ENCODE measurements around the gene SPHK1. TPM values are rescaled to one million over a fixed set of nuclear protein-coding genes. Genes with fewer than 3 reads are reported as not detected.
A peak's percentile ranks its signal among the peaks of the same experiment; 100 is the strongest.

SPHK1 gene
- total RNA-seq, 1 donor from 2014 or later = 15.4 TPM

- Mint-ChIP-seq H3K4me1 (ENCODE audit: unreplicated experiment) (no peaks in the 10 kb centered on the region), H3K9me3 (ENCODE audit: unreplicated experiment) (no peaks in the 10 kb centered on the region), H3K36me3 (ENCODE audit: low read depth, unreplicated experiment) (no peaks in the 10 kb centered on the region), H3K27me3 (ENCODE audit: unreplicated experiment) (peaks cover 4% of the 10 kb centered on the region), H3K27ac (ENCODE audit: unreplicated experiment) (no peak overlapping the region), H3K4me3 (ENCODE audit: unreplicated experiment) (no peak overlapping the region)
- no peak for DNase-seq (ENCODE audit: low spot score)
- TF ChIP-seq, protein P1, sequence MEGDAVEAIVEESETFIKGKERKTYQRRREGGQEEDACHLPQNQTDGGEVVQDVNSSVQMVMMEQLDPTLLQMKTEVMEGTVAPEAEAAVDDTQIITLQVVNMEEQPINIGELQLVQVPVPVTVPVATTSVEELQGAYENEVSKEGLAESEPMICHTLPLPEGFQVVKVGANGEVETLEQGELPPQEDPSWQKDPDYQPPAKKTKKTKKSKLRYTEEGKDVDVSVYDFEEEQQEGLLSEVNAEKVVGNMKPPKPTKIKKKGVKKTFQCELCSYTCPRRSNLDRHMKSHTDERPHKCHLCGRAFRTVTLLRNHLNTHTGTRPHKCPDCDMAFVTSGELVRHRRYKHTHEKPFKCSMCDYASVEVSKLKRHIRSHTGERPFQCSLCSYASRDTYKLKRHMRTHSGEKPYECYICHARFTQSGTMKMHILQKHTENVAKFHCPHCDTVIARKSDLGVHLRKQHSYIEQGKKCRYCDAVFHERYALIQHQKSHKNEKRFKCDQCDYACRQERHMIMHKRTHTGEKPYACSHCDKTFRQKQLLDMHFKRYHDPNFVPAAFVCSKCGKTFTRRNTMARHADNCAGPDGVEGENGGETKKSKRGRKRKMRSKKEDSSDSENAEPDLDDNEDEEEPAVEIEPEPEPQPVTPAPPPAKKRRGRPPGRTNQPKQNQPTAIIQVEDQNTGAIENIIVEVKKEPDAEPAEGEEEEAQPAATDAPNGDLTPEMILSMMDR (IDR thresholded peaks at IDR 0.05; ENCODE audit: unreplicated experiment) = no peak
Observed at GRCh38 chr17:76368545-76368944, 15.9 kb upstream of the SPHK1 start.

DNA sequence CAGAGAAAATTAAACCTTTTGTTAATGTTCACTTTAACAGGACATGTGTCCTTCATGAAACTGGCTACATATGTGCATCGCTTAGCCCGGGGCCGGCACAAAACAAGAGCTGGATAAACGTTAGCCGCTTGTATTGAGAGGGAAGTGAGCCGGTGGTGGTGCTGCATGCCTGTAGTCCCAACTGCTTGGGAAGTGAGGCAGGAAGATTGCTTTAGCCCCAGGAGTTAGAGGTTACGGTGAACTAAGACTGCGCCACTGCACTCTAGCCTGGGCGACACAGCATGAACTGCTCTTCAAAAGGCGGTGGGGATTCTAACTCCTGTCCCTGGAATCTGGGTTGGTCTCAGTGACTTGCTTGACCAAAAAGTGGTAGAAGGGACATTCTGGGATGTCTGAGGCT lies 15.0 kb upstream of the SPHK1 start:
- Mint-ChIP-seq H3K4me3 (ENCODE audit: unreplicated experiment) (no peak overlapping the region), H3K4me1 (ENCODE audit: unreplicated experiment) (no peaks in the 10 kb centered on the region), H3K36me3 (ENCODE audit: low read depth, unreplicated experiment) (no peaks in the 10 kb centered on the region), H3K9me3 (ENCODE audit: unreplicated experiment) (no peaks in the 10 kb centered on the region), H3K27ac (ENCODE audit: unreplicated experiment) (no peak overlapping the region), H3K27me3 (ENCODE audit: unreplicated experiment) (peaks cover 4% of the 10 kb centered on the region)
- TF ChIP-seq, protein P1 (IDR thresholded peaks at IDR 0.05; ENCODE audit: unreplicated experiment) = no peak
- no peak for DNase-seq (ENCODE audit: low spot score)

DNA sequence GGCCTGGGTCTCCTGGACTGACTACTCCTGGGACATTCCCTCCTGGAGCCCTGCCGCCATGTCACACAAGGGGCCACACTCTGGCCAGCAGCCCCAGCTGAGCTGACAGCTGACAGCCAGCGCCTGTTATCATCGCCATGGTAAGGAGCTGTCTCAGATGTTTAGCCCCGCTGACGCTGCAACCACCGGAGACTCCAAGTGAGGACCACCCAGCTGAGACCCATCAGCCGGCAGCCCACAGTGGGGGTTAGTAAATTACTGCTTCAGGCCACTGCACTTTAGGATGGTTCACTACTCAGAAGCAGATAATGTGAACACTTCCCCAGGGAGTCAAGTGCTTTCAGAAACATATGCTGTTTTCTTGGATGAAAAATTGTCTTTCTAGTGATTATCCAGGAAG lies 14.6 kb upstream of the SPHK1 start:
- Mint-ChIP-seq H3K9me3 (ENCODE audit: unreplicated experiment) (no peaks in the 10 kb centered on the region), H3K36me3 (ENCODE audit: low read depth, unreplicated experiment) (no peaks in the 10 kb centered on the region), H3K27ac (ENCODE audit: unreplicated experiment) (peak overlapping the region; percentile 11)

GRCh38 chr17:76370261-76370993 lies 14.0 kb upstream of the SPHK1 start:
- Mint-ChIP-seq H3K9me3 (ENCODE audit: unreplicated experiment) (no peaks in the 10 kb centered on the region), H3K27me3 (ENCODE audit: unreplicated experiment) (peaks cover 4% of the 10 kb centered on the region), H3K27ac (ENCODE audit: unreplicated experiment) (no peak overlapping the region), H3K36me3 (ENCODE audit: low read depth, unreplicated experiment) (no peaks in the 10 kb centered on the region), H3K4me1 (ENCODE audit: unreplicated experiment) (no peaks in the 10 kb centered on the region), H3K4me3 (ENCODE audit: unreplicated experiment) (no peak overlapping the region)
- no peak for DNase-seq (ENCODE audit: low spot score)
- TF ChIP-seq, protein P1 (IDR thresholded peaks at IDR 0.05; ENCODE audit: unreplicated experiment) = no peak

More for the DNA sequence above, 14.6 kb upstream of the SPHK1 start:
- Mint-ChIP-seq H3K27me3 (ENCODE audit: unreplicated experiment) (peaks cover 4% of the 10 kb centered on the region), H3K4me3 (ENCODE audit: unreplicated experiment) (no peak overlapping the region), H3K4me1 (ENCODE audit: unreplicated experiment) (no peaks in the 10 kb centered on the region)
- TF ChIP-seq, protein P1 (IDR thresholded peaks at IDR 0.05; ENCODE audit: unreplicated experiment) = no peak
- no peak for DNase-seq (ENCODE audit: low spot score)

All from endothelial cell (in vitro differentiated cells).